ENCODE results near the gene RASGEF1C. TPM values are rescaled to one million over a fixed set of nuclear protein-coding genes. Genes with fewer than 3 reads are reported as not detected.

RASGEF1C gene
- total and polyA plus RNA-seq, 8 donors, result 0.09 to 0.38 TPM; not detected in 6

DNA sequence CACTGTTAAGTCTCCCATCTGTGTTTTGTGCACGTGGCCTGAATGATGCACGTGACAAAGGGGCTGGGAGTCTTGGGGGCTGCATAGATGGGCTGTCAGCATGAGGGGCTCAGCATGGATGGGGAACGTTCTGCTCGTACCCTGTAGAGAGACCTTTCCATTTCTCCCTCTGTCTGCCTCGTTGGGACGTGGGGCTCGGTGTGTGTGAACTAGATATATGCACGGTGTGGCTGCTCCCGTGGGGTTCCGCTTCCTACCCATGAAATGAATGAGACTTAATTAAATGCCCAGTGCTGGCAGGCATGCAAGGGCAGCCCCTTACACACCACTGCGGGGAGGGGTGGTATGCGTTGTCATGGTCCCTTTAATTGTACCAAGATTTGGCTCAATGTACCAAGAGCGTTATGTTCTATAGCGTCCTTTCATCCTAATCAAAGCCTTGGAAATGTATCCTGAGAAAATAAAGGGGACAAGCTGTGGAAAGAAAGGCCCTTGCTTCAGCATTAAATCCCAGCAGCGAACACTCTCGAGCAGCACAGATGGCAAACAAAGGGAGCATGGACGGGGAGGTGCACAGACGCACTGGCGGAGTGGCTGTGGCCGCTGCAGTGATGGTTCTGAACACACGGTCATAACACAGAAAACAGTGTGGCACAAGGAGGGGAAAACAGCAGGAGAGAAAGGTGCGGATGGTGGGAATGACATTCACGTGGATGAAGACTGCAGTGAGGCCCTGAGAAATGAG is 66.8 kb downstream of the RASGEF1C start:
- H3K27me3 ChIP-seq, result peaks cover 0 to 4% (median 0%) of the 10 kb centered on the region in 4 donors
- no peak for FAIRE-seq
- intact Hi-C loops (cut with DNase I), result no loop called here

DNA sequence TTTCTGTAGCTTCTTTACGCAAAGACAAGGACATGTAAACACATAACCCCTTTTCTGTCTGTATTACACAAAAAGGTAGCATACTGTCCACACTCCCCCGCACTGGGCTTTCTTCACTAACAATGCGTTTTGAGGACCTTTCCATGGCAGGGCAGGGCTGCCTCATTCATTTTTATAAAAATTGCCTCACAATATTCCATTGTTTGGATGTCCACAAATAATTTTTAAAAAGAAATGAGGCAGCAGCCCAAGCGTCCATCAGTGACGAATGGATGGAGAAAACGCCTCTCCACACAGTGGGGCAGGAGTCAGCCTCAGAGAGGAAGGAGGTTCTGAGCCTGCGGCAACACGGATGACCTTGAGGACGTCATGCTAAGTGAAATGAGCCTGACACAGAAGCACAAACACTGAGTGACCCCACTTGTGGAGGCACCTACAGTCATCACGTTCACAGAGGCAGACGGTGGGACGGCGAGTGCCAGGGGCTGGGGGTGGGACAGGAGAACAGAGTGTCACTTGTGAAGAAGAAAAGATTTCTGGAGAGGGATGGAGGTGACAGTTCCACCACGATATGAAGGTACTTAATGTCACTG is 67.8 kb downstream of the RASGEF1C start:
- 18 to 19% methylated on average over 14 of the region's 14 CpGs for WGBS, 2 donors
- peaks cover 0 to 4% (median 0%) of the 10 kb centered on the region in 4 donors for H3K27me3 ChIP-seq
- no peak overlapping the region for H3K4me3 ChIP-seq
- H3K36me3 ChIP-seq, result no peaks in the 10 kb centered on the region
- FAIRE-seq, result no peak
- ATAC-seq, result no peak
- intact Hi-C loops (cut with DNase I), result no loop called here
- H3K27ac ChIP-seq, result no peak overlapping the region
- H3K9me3 ChIP-seq, result no peaks in the 10 kb centered on the region
- DNase-seq, result peak in 1 of 6 donors; percentile 8
- no peaks in the 10 kb centered on the region for H3K4me1 ChIP-seq
- TF ChIP-seq, protein P1, sequence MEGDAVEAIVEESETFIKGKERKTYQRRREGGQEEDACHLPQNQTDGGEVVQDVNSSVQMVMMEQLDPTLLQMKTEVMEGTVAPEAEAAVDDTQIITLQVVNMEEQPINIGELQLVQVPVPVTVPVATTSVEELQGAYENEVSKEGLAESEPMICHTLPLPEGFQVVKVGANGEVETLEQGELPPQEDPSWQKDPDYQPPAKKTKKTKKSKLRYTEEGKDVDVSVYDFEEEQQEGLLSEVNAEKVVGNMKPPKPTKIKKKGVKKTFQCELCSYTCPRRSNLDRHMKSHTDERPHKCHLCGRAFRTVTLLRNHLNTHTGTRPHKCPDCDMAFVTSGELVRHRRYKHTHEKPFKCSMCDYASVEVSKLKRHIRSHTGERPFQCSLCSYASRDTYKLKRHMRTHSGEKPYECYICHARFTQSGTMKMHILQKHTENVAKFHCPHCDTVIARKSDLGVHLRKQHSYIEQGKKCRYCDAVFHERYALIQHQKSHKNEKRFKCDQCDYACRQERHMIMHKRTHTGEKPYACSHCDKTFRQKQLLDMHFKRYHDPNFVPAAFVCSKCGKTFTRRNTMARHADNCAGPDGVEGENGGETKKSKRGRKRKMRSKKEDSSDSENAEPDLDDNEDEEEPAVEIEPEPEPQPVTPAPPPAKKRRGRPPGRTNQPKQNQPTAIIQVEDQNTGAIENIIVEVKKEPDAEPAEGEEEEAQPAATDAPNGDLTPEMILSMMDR (IDR thresholded peaks at IDR 0.05), result no peak

More for the DNA sequence above, 66.8 kb downstream of the RASGEF1C start:
- TF ChIP-seq, protein P1 (IDR thresholded peaks at IDR 0.05), result no peak
- 58 to 70% methylated on average over 23 of the region's 23 CpGs for WGBS, 2 donors
- H3K4me1 ChIP-seq, result no peaks in the 10 kb centered on the region
- no peaks in the 10 kb centered on the region for H3K36me3 ChIP-seq
- DNase-seq, result peak in 1 of 6 donors; percentile 6
- no peak overlapping the region for H3K27ac ChIP-seq
- H3K9me3 ChIP-seq, result no peaks in the 10 kb centered on the region
- no peak overlapping the region for H3K4me3 ChIP-seq
- ATAC-seq, result no peak

DNA sequence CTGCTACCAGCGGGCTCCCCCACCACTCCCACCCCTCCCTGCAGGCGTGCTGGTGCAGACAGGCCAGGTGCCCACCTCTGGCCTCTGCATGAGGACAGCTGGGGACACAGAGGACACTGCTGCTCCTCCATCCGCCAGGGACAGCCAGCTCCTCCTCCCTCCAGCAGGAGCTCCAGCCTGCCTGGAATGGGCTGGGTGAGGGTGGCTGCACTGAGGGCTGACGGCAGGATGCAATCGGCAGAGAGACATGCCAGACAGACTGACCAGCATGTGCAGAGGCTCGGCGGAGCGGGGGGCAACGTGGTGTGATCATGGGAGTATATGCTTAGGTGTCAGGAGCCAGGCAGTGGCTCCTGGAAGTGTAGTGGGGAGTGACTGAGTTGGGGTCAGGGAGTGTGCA is 68.4 kb downstream of the RASGEF1C start:
- peaks cover 0 to 4% (median 0%) of the 10 kb centered on the region in 4 donors for H3K27me3 ChIP-seq
- TF ChIP-seq, protein P1 (IDR thresholded peaks at IDR 0.05), result no peak
- ATAC-seq (no peak), DNase-seq (peak in 1 of 6 donors; percentile 9), FAIRE-seq (no peak)
- H3K27ac ChIP-seq, result no peak overlapping the region
- H3K4me3 ChIP-seq, result no peak overlapping the region
- H3K9me3 ChIP-seq, result no peaks in the 10 kb centered on the region
- WGBS, 2 donors, result 47 to 48% methylated on average over 9 of the region's 9 CpGs
- H3K4me1 ChIP-seq, result no peaks in the 10 kb centered on the region
- intact Hi-C loops (cut with DNase I), result no loop called here
- H3K36me3 ChIP-seq, result no peaks in the 10 kb centered on the region

DNA sequence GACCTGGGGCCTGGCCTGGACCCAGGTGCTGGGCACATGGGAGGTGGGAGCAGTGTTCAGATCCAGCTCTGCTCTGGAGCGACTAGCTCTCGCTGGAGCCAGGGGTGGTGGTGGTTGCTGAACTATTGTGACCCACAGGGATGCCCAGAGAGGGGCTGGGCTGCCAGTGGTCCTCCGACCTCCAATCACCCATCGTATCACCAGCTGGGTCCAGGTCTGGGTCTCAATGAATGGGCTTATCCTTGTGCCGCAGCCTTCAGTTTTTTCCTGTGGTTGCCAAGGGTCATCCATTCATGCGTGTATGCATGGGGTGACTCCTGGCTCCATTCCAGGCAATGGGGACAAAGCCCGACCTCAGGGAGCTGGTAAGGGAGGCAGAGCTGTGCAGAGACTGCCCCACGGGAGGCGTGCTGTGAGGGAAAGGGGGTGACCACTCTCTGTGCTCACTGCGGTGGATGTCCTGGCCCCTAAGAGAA is 68.9 kb downstream of the RASGEF1C start:
- FAIRE-seq (no peak), ATAC-seq (no peak), DNase-seq (peak in 3 of 6 donors; percentile 5 to 47 (median 8))
- Histone ChIP-seq H3K27ac (no peak overlapping the region), H3K36me3 (no peaks in the 10 kb centered on the region), H3K9me3 (no peaks in the 10 kb centered on the region), H3K4me1 (no peaks in the 10 kb centered on the region), H3K27me3 (peaks cover 0 to 4% (median 0%) of the 10 kb centered on the region in 4 donors), H3K4me3 (no peak overlapping the region)
- TF ChIP-seq, protein P1 (IDR thresholded peaks at IDR 0.05), result no peak
- intact Hi-C loops (cut with DNase I), result no loop called here
- WGBS, 2 donors, result 50 to 59% methylated on average over 10 of the region's 10 CpGs

DNA sequence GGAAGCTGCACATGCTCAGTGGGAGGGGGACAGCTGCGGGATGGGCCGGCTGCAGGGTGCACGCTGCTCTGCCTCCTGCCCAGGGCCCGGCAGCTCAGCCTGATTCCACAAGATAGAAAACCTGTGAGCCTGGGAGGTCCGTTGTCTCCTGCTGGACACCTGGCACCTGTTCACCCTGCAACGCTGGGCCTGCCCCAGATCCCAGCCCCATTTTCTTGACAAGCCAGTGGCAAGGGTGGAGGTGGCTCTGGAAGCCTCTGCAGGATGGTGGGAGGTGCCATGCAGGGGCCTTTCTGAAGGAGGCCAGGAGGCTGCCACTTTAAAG is 69.3 kb downstream of the RASGEF1C start:
- FAIRE-seq, result no peak
- ATAC-seq, result no peak
- 55 to 64% methylated on average over 6 of the region's 6 CpGs for WGBS, 2 donors

More for the DNA sequence above, 69.3 kb downstream of the RASGEF1C start:
- intact Hi-C loops (cut with DNase I), result no loop called here
- Histone ChIP-seq H3K4me1 (no peaks in the 10 kb centered on the region), H3K4me3 (no peak overlapping the region), H3K27ac (no peak overlapping the region), H3K27me3 (peaks cover 0 to 4% (median 0%) of the 10 kb centered on the region in 4 donors), H3K9me3 (no peaks in the 10 kb centered on the region), H3K36me3 (no peaks in the 10 kb centered on the region)
- DNase-seq, result peak in 1 of 6 donors; percentile 43
- TF ChIP-seq, protein P1 (IDR thresholded peaks at IDR 0.05), result no peak
